WTC11 (cell line): ENCODE results near the gene DYSF. TPM values are rescaled to one million over a fixed set of nuclear protein-coding genes. Genes with fewer than 3 reads are reported as not detected.

ENCODE experiments used
- ATAC-seq: fragments of 200-7000 bp; cut with Tn5 transposase; 2 replicates; pipeline ENCODE4 v1.10.0; 2021; ENCODE audit warnings: mild to moderate bottlenecking, moderate library complexity
- CTCF ChIA-PET: fragments of 300-600 bp; sonication (Branson Sonifier 250); formaldehyde crosslinking; loops from one replicate; lab custom pipeline; 2021; ENCODE audit warnings: antibody characterized with exemption; lab: Charles Lee
- POLR2A ChIA-PET: fragments of 350-600 bp; sonication (Branson Sonifier 250); formaldehyde crosslinking; loops from one replicate; lab custom pipeline; 2021; ENCODE audit warnings: antibody characterized with exemption; lab: Charles Lee
- DNase-seq: peaks from one replicate; pipeline ENCODE4 v3.0.0; 2021; ENCODE audit warnings: low spot score
- H3K27ac Mint-ChIP-seq: 2 replicates; pipeline ENCODE4 v1.8.0; 2021; ENCODE audit warnings: mixed read lengths
- H3K27me3 Mint-ChIP-seq: 2 replicates; pipeline ENCODE4 v1.8.0; 2021; ENCODE audit warnings: low read depth, mild to moderate bottlenecking, moderate library complexity, mixed read lengths
- H3K36me3 Mint-ChIP-seq: 2 replicates; pipeline ENCODE4 v1.8.0; 2021; ENCODE audit warnings: mixed read lengths
- H3K4me1 Mint-ChIP-seq: 2 replicates; pipeline ENCODE4 v1.8.0; 2022; ENCODE audit warnings: mixed read lengths
- H3K4me3 Mint-ChIP-seq: 2 replicates; pipeline ENCODE4 v1.8.0; 2021; ENCODE audit warnings: mild to moderate bottlenecking, moderate library complexity, mixed read lengths
- H3K9me3 Mint-ChIP-seq: 2 replicates; pipeline ENCODE4 v1.8.0; 2021; ENCODE audit warnings: mixed read lengths
- AFF4 ChIP-seq: sonication (generic); formaldehyde crosslinking; IDR thresholded peaks from 2 replicates; pipeline ENCODE4 v1.8.1; 2023; ENCODE audit warnings: mild to moderate bottlenecking, missing genetic modification reagents, borderline replicate concordance
- CREB1 ChIP-seq: sonication (generic); formaldehyde crosslinking; IDR thresholded peaks from 2 replicates; pipeline ENCODE4 v1.8.0; 2023; ENCODE audit warnings: mild to moderate bottlenecking, missing genetic modification reagents
- E2F5 ChIP-seq: sonication (generic); formaldehyde crosslinking; IDR thresholded peaks from 2 replicates; pipeline ENCODE4 v1.8.1; 2022; ENCODE audit warnings: mild to moderate bottlenecking, moderate library complexity, missing genetic modification reagents
- ESRRA ChIP-seq: sonication (generic); formaldehyde crosslinking; IDR thresholded peaks from 2 replicates; pipeline ENCODE4 v1.8.1; 2022; ENCODE audit warnings: mild to moderate bottlenecking, missing genetic modification reagents, borderline replicate concordance
- GABPB1 ChIP-seq: sonication (generic); formaldehyde crosslinking; IDR thresholded peaks from 2 replicates; pipeline ENCODE4 v1.8.1; 2023; ENCODE audit warnings: mild to moderate bottlenecking, missing genetic modification reagents
- MXD4 ChIP-seq: fragments of 250-450 bp; sonication (Bioruptor Pico); IDR thresholded peaks from 2 replicates; pipeline ENCODE4 v1.8.0; 2021; ENCODE audit warnings: mild to moderate bottlenecking, moderate library complexity, borderline replicate concordance
- MYBL2 ChIP-seq: sonication (generic); formaldehyde crosslinking; IDR thresholded peaks from 2 replicates; pipeline ENCODE4 v1.8.1; 2023; ENCODE audit warnings: mild to moderate bottlenecking, moderate library complexity, missing genetic modification reagents
- NFE2L1 ChIP-seq: sonication (generic); formaldehyde crosslinking; IDR thresholded peaks from 2 replicates; pipeline ENCODE4 v1.8.1; 2023; ENCODE audit warnings: missing genetic modification reagents
- NR3C1 ChIP-seq: sonication (generic); formaldehyde crosslinking; conservative IDR thresholded peaks from 2 replicates; pipeline ENCODE4 v1.8.1; 2023; ENCODE audit warnings: low read depth, mild to moderate bottlenecking, missing genetic modification reagents
- OVOL2 ChIP-seq: fragments of 250-450 bp; sonication (Bioruptor Pico); IDR thresholded peaks from 2 replicates; pipeline ENCODE4 v1.9.0; 2021; ENCODE audit warnings: mild to moderate bottlenecking, borderline replicate concordance
- SMAD3 ChIP-seq: sonication (generic); formaldehyde crosslinking; IDR thresholded peaks from 2 replicates; pipeline ENCODE4 v1.8.0; 2022; ENCODE audit warnings: missing genetic modification reagents, mild to moderate bottlenecking, borderline replicate concordance
- SOX15 ChIP-seq: fragments of 250-450 bp; sonication (Bioruptor Pico); IDR thresholded peaks from 2 replicates; pipeline ENCODE4 v1.9.0; 2021; ENCODE audit warnings: mild to moderate bottlenecking
- ZNF219 ChIP-seq: sonication (generic); formaldehyde crosslinking; IDR thresholded peaks from 2 replicates; pipeline ENCODE4 v1.8.0; 2023; ENCODE audit warnings: missing genetic modification reagents, mild to moderate bottlenecking, borderline replicate concordance
- ZNF416 ChIP-seq: fragments of 250-450 bp; sonication (Bioruptor Pico); IDR thresholded peaks from 2 replicates; pipeline ENCODE4 v1.9.0; 2021; ENCODE audit warnings: mild to moderate bottlenecking, inconsistent platforms
- ZNF671 ChIP-seq: fragments of 250-450 bp; sonication (Bioruptor Pico); IDR thresholded peaks from 2 replicates; pipeline ENCODE4 v1.8.0; 2021; ENCODE audit warnings: mild to moderate bottlenecking
- total RNA-seq: library from RNA; stranded (reverse); gene quantifications from 3 replicates; pipeline ENCODE4 v1.2.3, GENCODE V29; 2021
- TF ChIP-seq, protein P1 (sequence below): fragments of 250-450 bp; sonication (Bioruptor Pico); IDR thresholded peaks from 2 replicates; pipeline ENCODE4 v2.1.2; 2022; ENCODE audit warnings: mild to moderate bottlenecking, moderate library complexity
- TF ChIP-seq, protein P2 (sequence below): fragments of 250-450 bp; sonication (Bioruptor Pico); IDR thresholded peaks from 2 replicates; pipeline ENCODE4 v1.8.0; 2021; ENCODE audit warnings: mild to moderate bottlenecking
- TF ChIP-seq, protein P3 (sequence below): sonication (generic); formaldehyde crosslinking; IDR thresholded peaks from 2 replicates; pipeline ENCODE4 v1.8.1; 2023; ENCODE audit warnings: mild to moderate bottlenecking, moderate library complexity, missing genetic modification reagents
- TF ChIP-seq, protein P4 (sequence below): sonication (generic); formaldehyde crosslinking; IDR thresholded peaks from 2 replicates; pipeline ENCODE4 v1.8.0; 2022; ENCODE audit warnings: mild to moderate bottlenecking, missing genetic modification reagents

The DYSF gene
- total RNA-seq, 1 experiment from 2014 or later = 14.8 TPM

GRCh38 chr2:71471276-71471675 is 17.9 kb downstream of the DYSF start:
- ChIA-PET CTCF (no interaction called here), POLR2A (no interaction called here)
- DNase-seq = no peak
- no peak overlapping the region for H3K27ac Mint-ChIP-seq
- H3K4me1 Mint-ChIP-seq = peaks cover 19% of the 10 kb centered on the region
- ATAC-seq = no peak
- H3K27me3 Mint-ChIP-seq = peaks cover 29% of the 10 kb centered on the region
- TF ChIP-seq ZNF219 (CRISPR knock-in tag) = no peak
- TF ChIP-seq E2F5 (CRISPR knock-in tag) = no peak
- no peak for TF ChIP-seq NR3C1 (CRISPR knock-in tag)
- no peak for TF ChIP-seq AFF4 (CRISPR knock-in tag)
- no peak for TF ChIP-seq ZNF416 (CRISPR knock-in tag)
- TF ChIP-seq, protein P1, sequence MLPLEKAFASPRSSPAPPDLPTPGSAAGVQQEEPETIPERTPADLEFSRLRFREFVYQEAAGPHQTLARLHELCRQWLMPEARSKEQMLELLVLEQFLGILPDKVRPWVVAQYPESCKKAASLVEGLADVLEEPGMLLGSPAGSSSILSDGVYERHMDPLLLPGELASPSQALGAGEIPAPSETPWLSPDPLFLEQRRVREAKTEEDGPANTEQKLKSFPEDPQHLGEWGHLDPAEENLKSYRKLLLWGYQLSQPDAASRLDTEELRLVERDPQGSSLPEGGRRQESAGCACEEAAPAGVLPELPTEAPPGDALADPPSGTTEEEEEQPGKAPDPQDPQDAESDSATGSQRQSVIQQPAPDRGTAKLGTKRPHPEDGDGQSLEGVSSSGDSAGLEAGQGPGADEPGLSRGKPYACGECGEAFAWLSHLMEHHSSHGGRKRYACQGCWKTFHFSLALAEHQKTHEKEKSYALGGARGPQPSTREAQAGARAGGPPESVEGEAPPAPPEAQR (CRISPR knock-in tag) = no peak
- no peak for TF ChIP-seq MXD4 (CRISPR knock-in tag)
- TF ChIP-seq GABPB1 (CRISPR knock-in tag) = no peak
- TF ChIP-seq SMAD3 (CRISPR knock-in tag) = no peak
- TF ChIP-seq ZNF671 (CRISPR knock-in tag) = no peak
- TF ChIP-seq NFE2L1 (CRISPR knock-in tag) = no peak
- no peak for TF ChIP-seq ESRRA (CRISPR knock-in tag)
- no peak for TF ChIP-seq OVOL2 (CRISPR knock-in tag)
- no peak for TF ChIP-seq CREB1
- no peak for TF ChIP-seq SOX15 (CRISPR knock-in tag)
- TF ChIP-seq, protein P2, sequence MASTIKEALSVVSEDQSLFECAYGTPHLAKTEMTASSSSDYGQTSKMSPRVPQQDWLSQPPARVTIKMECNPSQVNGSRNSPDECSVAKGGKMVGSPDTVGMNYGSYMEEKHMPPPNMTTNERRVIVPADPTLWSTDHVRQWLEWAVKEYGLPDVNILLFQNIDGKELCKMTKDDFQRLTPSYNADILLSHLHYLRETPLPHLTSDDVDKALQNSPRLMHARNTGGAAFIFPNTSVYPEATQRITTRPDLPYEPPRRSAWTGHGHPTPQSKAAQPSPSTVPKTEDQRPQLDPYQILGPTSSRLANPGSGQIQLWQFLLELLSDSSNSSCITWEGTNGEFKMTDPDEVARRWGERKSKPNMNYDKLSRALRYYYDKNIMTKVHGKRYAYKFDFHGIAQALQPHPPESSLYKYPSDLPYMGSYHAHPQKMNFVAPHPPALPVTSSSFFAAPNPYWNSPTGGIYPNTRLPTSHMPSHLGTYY (CRISPR knock-in tag) = no peak
- no peak for TF ChIP-seq MYBL2 (CRISPR knock-in tag)
- TF ChIP-seq, protein P3, sequence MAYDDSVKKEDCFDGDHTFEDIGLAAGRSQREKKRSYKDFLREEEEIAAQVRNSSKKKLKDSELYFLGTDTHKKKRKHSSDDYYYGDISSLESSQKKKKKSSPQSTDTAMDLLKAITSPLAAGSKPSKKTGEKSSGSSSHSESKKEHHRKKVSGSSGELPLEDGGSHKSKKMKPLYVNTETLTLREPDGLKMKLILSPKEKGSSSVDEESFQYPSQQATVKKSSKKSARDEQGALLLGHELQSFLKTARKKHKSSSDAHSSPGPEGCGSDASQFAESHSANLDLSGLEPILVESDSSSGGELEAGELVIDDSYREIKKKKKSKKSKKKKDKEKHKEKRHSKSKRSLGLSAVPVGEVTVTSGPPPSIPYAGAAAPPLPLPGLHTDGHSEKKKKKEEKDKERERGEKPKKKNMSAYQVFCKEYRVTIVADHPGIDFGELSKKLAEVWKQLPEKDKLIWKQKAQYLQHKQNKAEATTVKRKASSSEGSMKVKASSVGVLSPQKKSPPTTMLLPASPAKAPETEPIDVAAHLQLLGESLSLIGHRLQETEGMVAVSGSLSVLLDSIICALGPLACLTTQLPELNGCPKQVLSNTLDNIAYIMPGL (CRISPR knock-in tag) = no peak
- TF ChIP-seq, protein P4, sequence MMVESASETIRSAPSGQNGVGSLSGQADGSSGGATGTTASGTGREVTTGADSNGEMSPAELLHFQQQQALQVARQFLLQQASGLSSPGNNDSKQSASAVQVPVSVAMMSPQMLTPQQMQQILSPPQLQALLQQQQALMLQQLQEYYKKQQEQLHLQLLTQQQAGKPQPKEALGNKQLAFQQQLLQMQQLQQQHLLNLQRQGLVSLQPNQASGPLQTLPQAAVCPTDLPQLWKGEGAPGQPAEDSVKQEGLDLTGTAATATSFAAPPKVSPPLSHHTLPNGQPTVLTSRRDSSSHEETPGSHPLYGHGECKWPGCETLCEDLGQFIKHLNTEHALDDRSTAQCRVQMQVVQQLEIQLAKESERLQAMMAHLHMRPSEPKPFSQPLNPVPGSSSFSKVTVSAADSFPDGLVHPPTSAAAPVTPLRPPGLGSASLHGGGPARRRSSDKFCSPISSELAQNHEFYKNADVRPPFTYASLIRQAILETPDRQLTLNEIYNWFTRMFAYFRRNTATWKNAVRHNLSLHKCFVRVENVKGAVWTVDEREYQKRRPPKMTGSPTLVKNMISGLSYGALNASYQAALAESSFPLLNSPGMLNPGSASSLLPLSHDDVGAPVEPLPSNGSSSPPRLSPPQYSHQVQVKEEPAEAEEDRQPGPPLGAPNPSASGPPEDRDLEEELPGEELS = no peak
- no peaks in the 10 kb centered on the region for H3K36me3 Mint-ChIP-seq
- H3K4me3 Mint-ChIP-seq = no peak overlapping the region
- no peaks in the 10 kb centered on the region for H3K9me3 Mint-ChIP-seq
